Left ventricle myocardium superior (tissue), 1 donor: ENCODE measurements around the gene KCNK7. TPM values are rescaled to one million over a fixed set of nuclear protein-coding genes. Genes with fewer than 3 reads are reported as not detected.
A peak's percentile ranks its signal among the peaks of the same experiment; 100 is the strongest.
"Not testable (repeated sequence)": the region's sequence is repeated elsewhere in the genome, so short reads cannot be mapped to it uniquely, and the experiment has no call there.

Source experiments
- ATAC-seq: fragments of 200-7000 bp; cut with Tn5 transposase; one replicate; pipeline ENCODE4 v1.9.1; 2020; ENCODE audit warnings: mild to moderate bottlenecking, moderate library complexity
- DNase-seq: peaks from one replicate; pipeline ENCODE4 v3.0.0-alpha.2; 2020
- intact Hi-C: fragments of 100-400 bp; cut with micrococcal nuclease; formaldehyde crosslinking; loops from one replicate; pipeline ENCODE4 v1.11.0; 2022
- total RNA-seq: library from RNA; stranded (reverse); fragmentation: NEBNext Ultra II Directional; extraction: Animal tissue kit (Norgen Biotek cat#: 25700); gene quantifications from one replicate; pipeline ENCODE4 v1.2.1, GENCODE V29; 2021
- donor health status: DM: no; HTN: yes; CAD: no; lungs with severe emphysema.

The KCNK7 gene
- total RNA-seq, 1 donor from 2014 or later = 0.94 TPM

DNA sequence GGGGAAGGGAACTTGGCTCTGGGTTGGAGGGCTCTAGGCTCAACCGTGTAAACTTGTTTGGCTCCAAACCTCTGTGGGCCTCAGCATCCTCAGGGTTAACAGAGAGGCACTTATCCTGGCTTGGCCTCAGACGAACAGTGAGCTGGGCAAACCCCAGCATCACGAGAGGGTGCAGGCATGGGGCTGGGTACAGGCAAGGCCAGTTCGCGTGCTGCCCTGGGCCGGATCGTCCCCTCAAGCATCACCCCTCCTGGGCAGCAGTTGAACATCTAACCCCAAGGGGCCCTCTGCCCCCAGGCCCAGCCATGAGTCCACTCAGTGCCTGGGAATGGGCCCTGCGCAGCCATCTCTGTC, 17.9 kb downstream of the KCNK7 start:
- intact Hi-C loops = no loop called here
- DNase-seq (no peak), ATAC-seq (peak; percentile 0)

DNA sequence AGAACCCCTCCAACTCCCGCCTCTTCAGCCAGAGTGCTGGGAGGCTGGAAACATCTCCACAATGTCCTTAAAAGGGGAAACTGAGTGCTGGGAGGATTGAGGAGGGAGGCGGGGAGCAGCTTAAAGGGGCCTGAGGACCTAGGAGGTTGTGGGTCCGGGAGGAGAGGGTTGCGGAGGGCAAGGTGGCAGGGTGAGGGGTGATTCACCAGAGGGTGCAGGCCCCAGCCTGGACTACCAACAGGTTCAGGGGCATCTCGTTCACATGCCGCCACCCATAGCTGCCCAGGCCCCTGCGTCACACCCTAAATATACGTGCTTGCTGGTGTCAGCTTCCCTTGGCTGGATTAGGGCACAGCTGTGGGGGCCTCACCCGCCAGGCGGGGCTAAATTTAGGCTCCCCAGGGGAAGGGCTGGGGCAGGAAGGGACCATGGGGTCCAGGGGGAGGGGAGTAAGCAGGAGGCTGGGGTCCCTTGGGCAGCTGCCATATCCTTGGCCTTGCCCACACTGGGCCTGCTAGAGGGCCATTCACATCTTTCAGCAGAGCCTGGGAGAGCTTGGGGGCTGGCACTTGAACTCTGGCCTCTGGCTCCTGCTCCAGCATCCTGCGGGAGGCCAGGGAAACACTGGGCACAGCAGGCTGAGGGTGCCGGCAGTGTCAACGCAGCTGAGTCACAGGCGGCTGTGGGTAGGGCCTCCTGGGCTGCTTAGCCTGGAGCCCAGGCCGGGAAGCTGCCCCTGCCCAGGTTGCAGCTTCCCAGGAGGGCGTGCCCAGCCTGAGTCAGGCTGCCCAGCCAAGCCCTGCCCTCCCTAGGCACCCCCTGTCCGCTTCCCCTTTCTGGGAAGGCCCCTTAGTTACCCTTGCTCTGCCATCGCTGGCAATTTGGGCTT, 18.5 kb downstream of the KCNK7 start:
- peak; percentile 43 for ATAC-seq
- intact Hi-C loops = no loop called here

DNA sequence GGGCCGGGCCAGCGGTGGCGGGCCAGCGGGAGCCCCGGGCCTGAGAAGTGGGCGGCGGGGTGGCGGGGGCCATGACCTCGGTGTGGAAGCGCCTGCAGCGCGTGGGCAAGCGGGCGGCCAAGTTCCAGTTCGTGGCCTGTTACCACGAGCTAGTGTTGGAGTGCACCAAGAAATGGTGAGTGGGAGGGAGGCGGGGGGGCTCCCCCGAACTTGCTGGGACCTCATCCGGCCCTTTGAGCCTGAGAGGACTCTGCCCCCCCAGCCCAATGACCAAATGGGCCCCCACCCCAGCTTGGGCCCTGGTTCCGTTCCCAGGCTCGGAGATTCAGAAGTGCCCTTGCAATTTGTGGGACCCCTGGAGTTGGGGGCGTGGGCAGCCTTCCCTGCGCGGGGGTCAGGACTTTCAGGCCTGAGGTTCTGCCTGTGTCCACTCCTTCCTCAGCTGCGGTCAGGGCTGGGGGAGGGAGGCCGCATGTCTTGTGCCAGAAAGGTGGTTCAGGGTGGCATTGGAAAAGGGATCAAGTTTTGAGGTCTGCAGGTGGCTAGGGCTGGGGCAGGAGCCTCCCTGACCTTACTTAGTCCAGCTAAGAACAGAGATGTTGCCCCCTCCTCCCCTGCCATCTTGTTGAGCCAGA, 19.3 kb downstream of the KCNK7 start:
- DNase-seq (no peak), ATAC-seq (no peak)
- intact Hi-C loops = no loop called here

More for the DNA sequence above, 18.5 kb downstream of the KCNK7 start:
- DNase-seq = peak; percentile 74

DNA sequence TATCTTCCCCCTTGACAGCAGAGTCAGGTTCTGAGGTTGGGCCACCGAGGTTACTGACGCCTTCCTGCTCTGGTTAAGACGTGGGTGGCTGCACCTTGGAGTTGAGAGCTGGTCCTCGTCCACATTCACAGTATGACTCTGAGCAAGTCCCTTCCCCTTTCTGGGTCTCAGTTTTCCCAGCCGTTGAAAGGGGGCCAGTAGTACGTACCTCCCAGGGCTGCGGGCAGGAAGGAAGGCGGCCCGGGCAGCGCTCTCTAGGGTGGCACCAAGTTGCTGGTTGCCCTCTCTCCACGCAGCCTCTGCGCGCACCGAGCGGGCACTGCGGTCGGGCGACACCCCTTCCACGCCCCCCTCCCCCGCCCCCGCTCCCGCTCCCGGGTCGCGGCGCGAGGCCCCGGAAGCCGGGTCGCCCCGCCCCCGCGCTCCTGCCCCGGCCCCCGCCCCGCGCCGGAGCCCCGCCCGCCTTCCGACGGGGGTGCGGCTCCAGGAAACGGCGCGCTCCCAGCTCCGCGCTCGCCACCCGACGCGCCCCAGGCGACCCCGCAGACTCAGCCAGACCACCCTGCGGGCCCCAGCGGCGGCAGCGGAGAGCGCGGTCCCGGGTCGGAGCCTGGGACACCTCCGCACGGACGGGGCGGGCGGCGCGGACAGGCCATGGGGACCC, 19.9 kb downstream of the KCNK7 start, which contains the start of gene EHBP1L1:
Gene EHBP1L1, plus strand, starts transcription at position 486 of the 664 bp plus-strand sequence. CDS start 250 bp downstream, outside the sequence.
- intact Hi-C loops = no loop called here
- peak; percentile 89 for DNase-seq
- peak; percentile 29 for ATAC-seq

DNA sequence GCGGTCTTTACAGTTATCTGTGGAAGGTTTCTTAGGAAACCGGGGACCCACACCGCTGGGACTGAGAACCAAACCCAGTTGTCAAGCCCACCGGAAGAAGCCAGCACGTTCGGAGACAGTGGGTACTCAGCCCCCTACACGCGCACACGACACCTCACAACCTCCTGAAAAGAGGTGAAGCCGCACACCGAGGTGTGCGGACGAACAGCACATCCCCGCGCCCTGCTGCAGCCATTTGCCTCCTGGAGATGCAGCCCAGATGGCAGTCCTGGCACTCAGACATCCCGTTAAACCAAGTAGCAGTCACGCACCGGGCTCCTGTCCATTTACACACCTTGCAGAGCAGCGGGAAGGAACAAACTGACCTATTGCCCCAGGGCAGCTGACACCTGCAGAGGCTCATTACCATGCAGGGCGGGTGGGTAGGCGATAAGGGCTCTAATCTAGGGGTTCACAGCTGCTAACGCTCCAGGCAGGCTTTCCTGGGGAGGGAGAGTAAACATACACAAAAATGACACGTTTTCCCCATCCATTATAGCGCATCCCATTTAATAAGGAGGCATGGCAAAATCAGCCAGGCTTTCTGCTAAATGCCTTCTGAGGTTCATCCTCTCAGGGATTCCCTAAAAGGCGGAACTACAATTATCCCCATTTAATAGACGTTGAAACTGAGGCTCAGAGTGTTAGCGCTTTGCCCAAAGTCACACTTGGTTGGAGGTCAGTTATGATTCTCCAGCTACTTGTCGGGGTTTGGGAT, 20.6 kb downstream of the KCNK7 start:
- ATAC-seq (no peak), DNase-seq (peak; percentile 44)
- intact Hi-C loops = no loop called here

DNA sequence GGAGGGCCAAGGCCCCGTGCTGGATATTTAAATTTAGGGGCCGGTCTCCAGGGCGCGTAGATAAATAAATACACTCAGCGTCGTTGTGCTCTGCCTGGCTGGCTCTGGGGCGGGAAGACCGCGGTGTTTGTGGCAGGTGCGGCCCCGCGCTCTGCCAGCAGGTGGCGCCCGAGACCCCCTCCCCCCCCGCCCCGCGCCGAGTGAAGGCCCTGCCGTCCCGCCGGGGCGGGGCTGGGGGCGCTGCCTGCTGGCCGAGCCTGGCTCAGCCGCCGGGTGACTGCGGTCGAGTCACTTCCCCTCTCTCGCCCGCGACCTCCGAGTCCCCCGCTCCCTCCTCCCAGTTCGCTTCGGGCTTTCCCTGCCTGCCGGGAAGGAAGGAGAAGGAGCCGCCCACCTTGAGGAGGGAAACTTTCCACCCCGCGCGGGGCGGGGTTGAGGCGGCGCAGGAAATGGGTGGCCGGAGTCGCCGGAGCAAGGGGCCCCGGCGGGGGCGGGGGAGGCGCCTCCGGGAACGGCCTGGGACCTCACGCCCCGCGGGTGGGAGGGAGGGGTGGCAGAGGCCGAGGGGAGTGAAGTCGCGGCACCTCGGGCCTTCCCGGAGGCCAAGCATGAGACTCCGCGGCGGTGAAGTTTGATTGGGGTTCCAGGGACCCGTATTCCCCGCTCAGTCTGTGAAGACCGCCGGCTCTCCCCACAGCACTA, 21.3 kb downstream of the KCNK7 start:
- ATAC-seq = peak; percentile 56
- intact Hi-C loops = no loop called here
- peak; percentile 95 for DNase-seq

DNA sequence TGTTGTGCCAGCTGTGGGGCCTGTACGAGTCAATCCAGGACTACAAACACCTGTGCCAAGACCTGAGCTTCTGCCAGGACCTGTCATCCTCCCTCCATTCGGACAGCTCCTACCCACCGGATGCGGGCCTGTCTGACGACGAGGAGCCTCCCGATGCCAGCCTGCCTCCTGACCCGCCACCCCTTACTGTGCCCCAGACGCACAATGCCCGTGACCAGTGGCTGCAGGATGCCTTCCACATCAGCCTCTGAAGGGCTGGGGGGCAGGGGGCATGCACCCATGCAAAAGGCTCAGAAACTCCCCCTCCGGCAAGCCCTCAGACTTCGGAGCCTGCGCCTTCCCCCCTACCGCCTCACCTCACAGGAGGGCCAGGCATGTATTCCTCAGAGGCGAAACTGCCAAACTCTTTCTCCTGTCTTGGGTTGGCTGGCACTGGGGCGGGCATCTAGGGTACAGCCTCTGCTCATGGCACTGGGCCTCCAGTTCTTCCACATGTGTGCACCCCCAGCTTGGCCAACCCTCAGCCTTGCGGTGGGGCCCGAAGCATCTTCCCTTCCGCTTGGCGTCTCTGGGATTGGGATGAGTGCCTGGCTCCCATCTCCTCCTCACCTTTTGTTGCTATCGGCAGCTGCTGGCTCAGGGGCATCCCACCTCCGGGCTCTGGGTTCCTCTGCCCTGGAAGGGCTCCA, 22.1 kb downstream of the KCNK7 start:
- intact Hi-C loops = no loop called here
- DNase-seq (peak; percentile 49), ATAC-seq (no peak)

DNA sequence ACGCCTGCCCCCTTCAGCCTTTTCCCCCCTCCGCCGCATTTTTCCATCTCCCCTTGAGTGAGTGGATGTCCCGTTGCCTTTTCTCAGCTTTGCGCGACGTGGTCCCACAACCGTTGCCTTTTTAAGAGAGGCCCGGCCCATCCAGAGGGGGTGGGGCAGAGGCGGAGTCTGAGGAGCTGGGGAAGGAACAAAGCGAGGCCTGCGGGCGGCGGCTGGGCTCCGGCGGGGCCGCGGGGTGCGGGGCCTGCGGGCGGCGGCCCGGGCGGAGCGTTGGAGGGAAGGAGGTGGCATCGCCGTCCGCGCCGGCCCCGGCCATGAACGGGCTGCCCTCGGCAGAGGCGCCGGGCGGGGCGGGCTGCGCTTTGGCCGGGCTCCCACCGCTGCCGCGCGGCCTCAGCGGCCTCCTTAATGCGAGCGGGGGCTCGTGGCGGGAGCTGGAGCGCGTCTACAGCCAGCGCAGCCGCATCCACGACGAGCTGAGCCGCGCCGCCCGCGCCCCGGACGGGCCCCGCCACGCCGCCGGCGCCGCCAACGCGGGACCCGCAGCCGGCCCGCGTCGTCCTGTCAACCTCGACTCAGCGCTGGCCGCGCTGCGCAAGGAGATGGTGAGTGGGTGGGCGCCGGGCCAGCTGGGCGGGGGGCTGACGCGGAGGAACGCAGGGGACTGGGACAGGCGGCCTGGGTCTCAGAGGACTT, 23.1 kb downstream of the KCNK7 start, which contains the start of gene FAM89B:
Gene FAM89B, plus strand, starts transcription at position 183 of the 696 bp plus-strand sequence. Its CDS starts 132 bp downstream, at position 315.
- intact Hi-C loops = no loop called here
- ATAC-seq (peak; percentile 20), DNase-seq (peak; percentile 95)

DNA sequence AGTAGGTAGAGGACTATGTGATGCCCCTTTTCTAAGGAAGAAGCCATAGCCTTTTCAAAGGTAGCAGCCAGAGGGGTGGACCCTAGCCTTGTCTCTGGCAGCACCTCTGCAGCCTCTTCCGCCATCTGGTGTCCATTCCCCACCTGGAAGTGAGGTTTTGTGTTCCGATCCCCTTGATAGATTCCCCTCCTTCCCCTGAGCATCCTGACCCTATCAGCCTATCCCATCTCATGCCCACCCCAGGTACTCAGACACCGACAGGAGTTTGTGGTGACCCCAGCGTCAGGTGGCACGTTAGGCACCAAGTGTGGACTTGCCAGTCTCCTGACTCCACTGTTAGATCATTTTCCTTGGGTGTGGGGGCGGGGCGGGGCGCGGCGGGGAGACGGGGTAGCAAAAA, 23.7 kb downstream of the KCNK7 start:
- DNase-seq = no peak
- intact Hi-C loops = no loop called here
- no peak for ATAC-seq

DNA sequence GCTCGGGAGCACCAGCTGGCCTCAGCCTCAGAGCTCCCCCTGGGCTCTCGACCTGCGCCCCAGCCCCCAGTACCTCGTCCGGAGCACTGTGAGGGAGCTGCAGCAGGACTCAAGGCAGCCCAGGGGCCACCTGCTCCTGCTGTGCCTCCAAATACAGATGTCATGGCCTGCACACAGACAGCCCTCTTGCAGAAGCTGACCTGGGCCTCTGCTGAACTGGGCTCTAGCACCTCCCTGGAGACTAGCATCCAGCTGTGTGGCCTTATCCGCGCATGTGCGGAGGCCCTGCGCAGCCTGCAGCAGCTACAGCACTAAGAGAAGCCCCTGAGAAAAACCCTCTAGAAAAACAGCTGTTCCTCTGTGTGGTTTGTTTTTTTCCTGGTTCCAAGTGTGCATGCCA, 24.2 kb downstream of the KCNK7 start:
- DNase-seq = no peak
- ATAC-seq = no peak
- intact Hi-C loops = no loop called here

DNA sequence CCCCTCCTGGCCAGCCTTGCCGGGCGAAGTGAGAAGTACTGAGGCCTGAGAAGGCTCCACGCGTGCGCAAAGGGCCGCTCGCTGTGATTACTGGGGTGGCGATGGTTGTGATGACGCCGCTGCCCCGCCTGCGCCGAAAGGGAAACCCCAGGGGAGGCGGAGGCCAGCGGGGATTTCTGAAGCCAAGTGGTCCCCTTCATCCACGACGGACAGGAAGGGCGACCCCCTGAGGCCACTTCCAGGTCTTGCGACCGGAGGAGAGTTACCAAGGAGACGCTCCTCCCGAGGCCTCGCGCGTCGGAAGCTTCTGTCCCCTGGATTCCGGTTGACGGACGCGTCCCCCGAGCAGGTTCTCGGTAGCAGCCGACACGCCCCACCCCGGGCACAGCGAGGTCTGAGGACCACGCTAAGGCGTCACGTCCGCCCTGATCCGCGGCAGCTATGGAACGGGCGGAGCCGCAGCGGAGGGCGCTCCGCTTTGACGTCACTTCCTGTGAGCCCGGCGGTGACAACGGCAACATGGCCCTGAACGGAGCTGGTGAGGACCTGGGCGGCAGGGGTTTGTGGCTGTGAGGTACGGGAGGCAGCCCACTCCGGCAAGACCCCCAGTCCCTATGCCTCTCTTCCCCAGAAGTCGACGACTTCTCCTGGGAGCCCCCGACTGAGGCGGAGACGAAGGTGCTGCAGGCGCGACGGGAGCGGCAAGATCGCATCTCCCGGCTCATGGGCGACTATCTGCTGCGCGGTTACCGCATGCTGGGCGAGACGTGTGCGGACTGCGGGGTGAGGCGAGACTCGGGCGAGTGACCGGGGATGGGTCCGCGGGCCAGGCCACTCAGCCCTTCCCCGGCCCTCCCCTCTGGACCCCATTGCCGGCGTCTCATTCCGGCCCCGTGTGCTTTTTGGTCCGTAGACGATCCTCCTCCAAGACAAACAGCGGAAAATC, 25.4 kb downstream of the KCNK7 start, which contains the start of gene ZNRD2:
Gene ZNRD2, plus strand, starts transcription at position 505 of the 946 bp plus-strand sequence. Its CDS starts 15 bp downstream, at position 520.
- ATAC-seq (peak; percentile 84), DNase-seq (peak; percentile 99)
- intact Hi-C loops = no loop called here

DNA sequence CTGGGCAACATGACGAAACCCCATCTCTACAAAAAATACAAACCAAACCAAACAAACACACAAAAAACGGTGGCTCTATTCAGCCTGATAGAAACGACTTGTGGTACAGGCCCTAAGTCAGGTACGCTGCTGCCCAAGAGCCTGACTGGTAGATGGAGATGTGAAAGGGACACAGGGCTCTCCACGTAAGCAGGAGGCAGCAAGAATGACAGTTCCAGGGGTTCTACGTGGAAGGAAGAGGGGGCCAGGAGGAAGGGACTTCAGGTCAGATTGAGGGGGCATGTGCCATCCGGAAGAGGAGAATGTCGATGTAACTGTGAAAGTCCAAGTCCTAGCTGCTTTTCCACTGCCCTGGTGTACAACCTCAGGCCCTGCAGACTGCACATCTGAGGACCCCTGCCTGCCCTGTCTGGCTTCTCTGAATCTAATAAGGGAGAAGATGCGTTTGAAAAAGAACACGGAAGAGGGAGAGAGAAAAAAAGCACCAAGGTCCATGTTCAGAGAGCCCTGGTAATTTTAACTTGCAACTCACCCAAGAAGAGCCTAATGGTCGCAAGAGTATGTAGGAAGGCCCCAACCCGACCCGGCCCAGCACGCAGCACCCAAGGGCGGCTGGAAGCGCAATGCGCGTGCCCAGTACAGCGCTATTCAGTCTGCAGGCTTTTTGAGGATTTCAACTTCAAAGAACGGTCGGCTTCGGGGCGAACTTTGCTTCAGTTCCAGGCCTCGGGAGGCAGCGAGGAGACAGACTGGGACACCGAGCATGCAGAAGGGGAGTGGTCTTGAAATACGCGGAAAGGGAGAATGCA, 26.2 kb downstream of the KCNK7 start:
- ATAC-seq (peak; percentile 18), DNase-seq (no peak)
- intact Hi-C loops = no loop called here

DNA sequence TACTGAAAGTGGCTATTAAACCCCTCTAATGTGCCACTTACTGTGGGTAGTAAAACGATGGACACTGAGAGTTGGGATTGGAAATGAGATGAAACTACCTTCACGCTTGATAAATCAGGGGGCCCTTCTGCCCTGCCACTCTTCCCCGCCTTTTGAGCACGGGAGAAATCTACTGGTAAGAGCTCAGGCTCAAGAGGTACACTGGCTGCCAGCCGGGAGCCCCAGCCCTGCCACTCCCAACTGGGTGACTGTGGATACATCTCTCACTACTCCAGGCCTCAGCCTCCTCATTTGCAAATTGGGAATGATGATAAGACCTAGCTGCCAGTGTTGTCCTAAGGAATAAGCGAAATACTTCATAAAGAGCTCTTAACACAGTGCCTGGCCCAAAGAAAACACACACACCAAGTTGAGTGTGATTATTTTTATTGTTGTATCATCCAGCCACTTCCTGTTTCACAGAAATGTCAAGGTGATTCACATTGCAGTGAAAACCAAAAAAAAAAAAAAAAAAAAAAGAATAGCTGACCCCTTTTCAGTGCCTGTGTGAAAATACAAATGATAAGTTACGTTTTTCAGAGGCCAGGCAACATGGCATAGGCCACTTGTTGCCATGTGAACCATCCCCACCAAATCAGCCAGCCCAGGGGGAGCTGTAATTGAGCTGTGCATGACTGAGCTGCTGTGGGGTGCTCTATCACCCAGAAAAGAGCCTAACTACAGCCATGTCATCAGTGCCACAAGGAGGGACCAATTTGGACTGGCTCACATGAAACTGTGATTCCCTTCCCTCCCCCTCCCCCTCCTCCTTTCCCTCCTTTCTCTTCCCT, 29.8 kb downstream of the KCNK7 start:
- ATAC-seq (no peak), DNase-seq (no peak)
- intact Hi-C loops = no loop called here

DNA sequence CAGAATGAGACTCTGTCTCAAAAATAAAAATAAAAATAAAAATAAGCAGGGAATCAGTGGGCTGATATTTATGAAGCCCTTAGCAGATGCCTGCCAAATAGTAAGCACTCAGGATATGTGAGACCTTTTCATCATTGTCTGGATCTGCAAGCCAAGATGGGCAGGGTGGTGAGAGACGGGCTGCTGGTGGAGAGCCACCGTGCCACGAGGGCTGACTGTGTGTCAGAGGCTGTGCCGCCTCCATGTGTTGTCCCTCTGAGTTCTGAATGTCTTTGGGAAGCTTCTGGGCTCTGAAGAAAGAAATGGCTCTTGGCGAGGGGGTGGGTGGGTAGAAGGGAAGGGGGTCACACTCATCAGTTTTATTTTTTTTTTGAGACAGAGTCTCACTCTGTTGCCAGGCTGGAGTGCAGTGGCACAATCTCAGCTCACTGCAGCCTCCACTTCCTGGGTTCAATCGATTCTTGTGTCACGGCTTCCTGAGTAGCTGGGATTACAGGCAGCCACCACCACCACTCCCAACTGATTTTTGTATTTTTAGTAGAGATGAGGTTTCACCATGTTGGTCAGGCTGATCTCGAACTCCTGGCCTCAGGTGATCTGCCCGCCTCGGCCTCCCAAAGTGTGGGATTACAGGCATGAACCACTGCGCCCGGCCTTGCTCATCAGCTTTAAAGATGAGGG, 30.6 kb downstream of the KCNK7 start:
- intact Hi-C loops, ATAC-seq, DNase-seq: not testable (repeated sequence)
